ENCODE data around the gene FAM193B. TPM values are rescaled to one million over a fixed set of nuclear protein-coding genes. Genes with fewer than 3 reads are reported as not detected.

Gene FAM193B
- total and polyA plus RNA-seq, 9 of the 15 experiments (the other 6 are each of a cell fraction or from before 2014, with no cell fraction given), result 4.4 to 76.4 (median 37.3) TPM

- peaks cover 7% of the 10 kb centered on the region; the same call in 1 of the 3 replicates for H3K36me3 ChIP-seq (ENCODE audit: control insufficient read depth, insufficient read depth, low read length)
- H4K20me1 ChIP-seq (replicated peaks; ENCODE audit: control insufficient read depth, insufficient read depth, low read length), result 0 out of 2 replicates have a peak, but pooled peaks cover 10% of the 10 kb centered on the region
- no peak overlapping the region for H2AFZ ChIP-seq (ENCODE audit: low read depth, low read length)
- H3K9me1 ChIP-seq (ENCODE audit: control insufficient read depth, insufficient read depth, low read length), result no peaks in the 10 kb centered on the region
- in situ Hi-C loops (cut with MboI), result loop anchor here (25.0 kb wide), 1 partner anchor 458 kb away; no protein-coding TSS in a partner anchor
- peak; percentile 31; the same call in 1 of the 2 replicates for TF ChIP-seq RBFOX2 (IDR thresholded peaks at IDR 0.05; ENCODE audit: low read depth, low read length)
- TF ChIP-seq, protein P1, sequence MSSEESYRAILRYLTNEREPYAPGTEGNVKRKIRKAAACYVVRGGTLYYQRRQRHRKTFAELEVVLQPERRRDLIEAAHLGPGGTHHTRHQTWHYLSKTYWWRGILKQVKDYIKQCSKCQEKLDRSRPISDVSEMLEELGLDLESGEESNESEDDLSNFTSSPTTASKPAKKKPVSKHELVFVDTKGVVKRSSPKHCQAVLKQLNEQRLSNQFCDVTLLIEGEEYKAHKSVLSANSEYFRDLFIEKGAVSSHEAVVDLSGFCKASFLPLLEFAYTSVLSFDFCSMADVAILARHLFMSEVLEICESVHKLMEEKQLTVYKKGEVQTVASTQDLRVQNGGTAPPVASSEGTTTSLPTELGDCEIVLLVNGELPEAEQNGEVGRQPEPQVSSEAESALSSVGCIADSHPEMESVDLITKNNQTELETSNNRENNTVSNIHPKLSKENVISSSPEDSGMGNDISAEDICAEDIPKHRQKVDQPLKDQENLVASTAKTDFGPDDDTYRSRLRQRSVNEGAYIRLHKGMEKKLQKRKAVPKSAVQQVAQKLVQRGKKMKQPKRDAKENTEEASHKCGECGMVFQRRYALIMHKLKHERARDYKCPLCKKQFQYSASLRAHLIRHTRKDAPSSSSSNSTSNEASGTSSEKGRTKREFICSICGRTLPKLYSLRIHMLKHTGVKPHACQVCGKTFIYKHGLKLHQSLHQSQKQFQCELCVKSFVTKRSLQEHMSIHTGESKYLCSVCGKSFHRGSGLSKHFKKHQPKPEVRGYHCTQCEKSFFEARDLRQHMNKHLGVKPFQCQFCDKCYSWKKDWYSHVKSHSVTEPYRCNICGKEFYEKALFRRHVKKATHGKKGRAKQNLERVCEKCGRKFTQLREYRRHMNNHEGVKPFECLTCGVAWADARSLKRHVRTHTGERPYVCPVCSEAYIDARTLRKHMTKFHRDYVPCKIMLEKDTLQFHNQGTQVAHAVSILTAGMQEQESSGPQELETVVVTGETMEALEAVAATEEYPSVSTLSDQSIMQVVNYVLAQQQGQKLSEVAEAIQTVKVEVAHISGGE (CRISPR knock-in tag; IDR thresholded peaks at IDR 0.05), result peak in 1 of 3 experiments; percentile 77; a peak in 1 of 6 replicates
- TF ChIP-seq TCF7 (IDR thresholded peaks at IDR 0.05; ENCODE audit: borderline replicate concordance), result no peak
- intact Hi-C loops (cut with micrococcal nuclease), result loop anchor here (5.0 kb wide), 1 partner anchor 468 kb away; no protein-coding TSS in a partner anchor
- ATAC-seq (no peak), DNase-seq (ENCODE audit: extremely low read depth in 1 of 4, low spot score in 3 of 4) (no peak), FAIRE-seq (no peak)
- ChIA-PET POLR2A (no interaction called here), CTCF (ENCODE audit: low intra/inter-chr PET ratio) (no interaction called here)
- no peak overlapping the region for H3K27ac ChIP-seq (ENCODE audit: extremely low read depth, low read depth, low read length)
- no TSS peak for BruUV-seq (replicated peaks)
- H3K4me1 ChIP-seq (replicated peaks in 1 of 2; ENCODE audit: control insufficient read depth in 2 of 2, insufficient read depth in 2 of 2, low read length in 2 of 2), result peaks cover 9 to 52% of the 10 kb centered on the region in 2 experiments; a peak in 4 of 5 replicates
- H3K79me2 ChIP-seq (ENCODE audit: control insufficient read depth, insufficient read depth, low read length), result peaks cover 14% of the 10 kb centered on the region; the same call in 2 of the 3 replicates
- no peaks in the 10 kb centered on the region for H3K27me3 ChIP-seq (ENCODE audit: control insufficient read depth in 2 of 2, insufficient read depth in 2 of 2, low read length in 2 of 2)
- H3K9me3 ChIP-seq (replicated peaks; ENCODE audit: control insufficient read depth, insufficient read depth, low read depth, low read length), result no peaks in the 10 kb centered on the region
- no peak overlapping the region for H3K9ac ChIP-seq (ENCODE audit: insufficient read depth in 1 of 2, low read depth in 2 of 2, low read length in 2 of 2)
- WGBS (ENCODE audit: insufficient coverage, low coverage, missing lambda C conversion rate), result 78% methylated on average over 14 of the region's 27 CpGs
- no peak overlapping the region for H3K4me3 ChIP-seq
- H3K4me2 ChIP-seq (ENCODE audit: insufficient read depth, low read length), result no peak overlapping the region
These were observed 49.8 kb upstream of the FAM193B start for GRCh38 chr5:177604116-177604521.

Measured in K562 (cell line).